Measurements from ENCODE around the gene MELTF.

- TF ChIP-seq CTCF (IDR thresholded peaks at IDR 0.05) (no peak), POLR2A (IDR thresholded peaks at IDR 0.05) (no peak)
These were observed 1.0 kb upstream of the MELTF start for GRCh38 chr3:197030379-197031314.

Data from testis (tissue), 2 donors.